SW 1271 (cell line): Measurements from ENCODE around the gene CCDC134.

Experiments used
- DNase-seq, 2 experiments: peaks; one replicate each; lab custom pipeline; 2025; lab: John Stamatoyannopoulos, UW

CCDC134 gene

GRCh38 chr22:41787331-41787730 lies 13.1 kb upstream of the CCDC134 start:
- DNase-seq: no peak

GRCh38 chr22:41793871-41794270 lies 6.6 kb upstream of the CCDC134 start:
- DNase-seq: no peak

- no peak for DNase-seq
These were observed 1.7 kb upstream of the CCDC134 start for GRCh38 chr22:41798736-41799135.

GRCh38 chr22:41799486-41800347 lies 762 bp upstream of the CCDC134 start:
- no peak for DNase-seq

GRCh38 chr22:41801147-41801819 lies 804 bp downstream of the CCDC134 start:
- DNase-seq: no peak

GRCh38 chr22:41801886-41802285 lies 1.4 kb downstream of the CCDC134 start:
- no peak for DNase-seq

- DNase-seq: no peak
These were observed 5.2 kb downstream of the CCDC134 start for GRCh38 chr22:41805639-41806038.

GRCh38 chr22:41808400-41808799 lies 7.9 kb downstream of the CCDC134 start:
- DNase-seq: no peak

GRCh38 chr22:41810022-41810421 lies 9.5 kb downstream of the CCDC134 start:
- no peak for DNase-seq

GRCh38 chr22:41812805-41813545 lies 12.5 kb downstream of the CCDC134 start:
- no peak for DNase-seq

- DNase-seq: no peak
These were observed 13.4 kb downstream of the CCDC134 start for GRCh38 chr22:41813726-41814410.

GRCh38 chr22:41815716-41816115 lies 15.2 kb downstream of the CCDC134 start:
- no peak for DNase-seq

GRCh38 chr22:41816241-41816640 lies 15.8 kb downstream of the CCDC134 start:
- no peak for DNase-seq

GRCh38 chr22:41816871-41817270 lies 16.4 kb downstream of the CCDC134 start:
- no peak for DNase-seq

GRCh38 chr22:41818011-41818410 lies 17.5 kb downstream of the CCDC134 start:
- DNase-seq: no peak

- no peak for DNase-seq
These were observed 18.1 kb downstream of the CCDC134 start for GRCh38 chr22:41818596-41818995.

GRCh38 chr22:41819257-41819656 lies 18.8 kb downstream of the CCDC134 start:
- no peak for DNase-seq

- DNase-seq: no peak
These were observed 20.0 kb downstream of the CCDC134 start for GRCh38 chr22:41820447-41820846.

GRCh38 chr22:41821471-41822316 lies 21.2 kb downstream of the CCDC134 start:
- DNase-seq: no peak

GRCh38 chr22:41822317-41823057 lies 22.0 kb downstream of the CCDC134 start:
- peak in 1 of 2 experiments; percentile 51 for DNase-seq
